Stomach (tissue), 9 donors: ENCODE measurements around the gene A1BG. TPM values are rescaled to one million over a fixed set of nuclear protein-coding genes. Genes with fewer than 3 reads are reported as not detected.

Source experiments
- DNase-seq, 2 donors: peaks; one replicate each; pipeline versions ENCODE4 v3.0.0 to v3.0.0-alpha.2; 2013 to 2019
- H3K27ac ChIP-seq, 5 donors: fragments of 200-600 bp in 4 of 5; sonication (generic) in 4 of 5; one replicate each; pipeline ENCODE4 v1.5.1; 2013 to 2019; ENCODE audit warnings: mild to moderate bottlenecking in 1 of 5, moderate library complexity in 1 of 5
- H3K27me3 ChIP-seq, 3 donors: fragments of 200-600 bp; sonication (generic); one replicate each; pipeline ENCODE4 v1.5.1; 2017 to 2019; ENCODE audit warnings: mixed run types in 1 of 3
- H3K36me3 ChIP-seq, 4 donors: fragments of 200-600 bp; sonication (generic); 1 replicate in 3 of 4; 2 replicates in 1 of 4; pipeline ENCODE4 v1.5.1; 2016 to 2019
- H3K4me1 ChIP-seq, 4 donors: fragments of 200-600 bp; sonication (generic); one replicate each; pipeline ENCODE4 v1.5.1; 2016 to 2019
- H3K4me3 ChIP-seq, 4 donors: fragments of 200-600 bp; sonication (generic) in 3 of 4; one replicate each; pipeline ENCODE4 v1.5.1; 2016 to 2019; ENCODE audit warnings: mild to moderate bottlenecking in 1 of 4
- H3K9me3 ChIP-seq, 4 donors: fragments of 200-600 bp; sonication (generic); one replicate each; pipeline ENCODE4 v1.5.1; 2016 to 2019
- EP300 ChIP-seq: sonication (generic); formaldehyde crosslinking; IDR thresholded peaks from one replicate; pipeline ENCODE4 v1.6.1; 2017; ENCODE audit warnings: antibody characterized with exemption
- POLR2A ChIP-seq, 4 donors: fragments of 450-650 bp; IDR thresholded peaks; one replicate each; pipeline ENCODE4 v1.6.1; 2016; ENCODE audit warnings: antibody characterized with exemption in 4 of 4, control low read depth in 2 of 4, mild to moderate bottlenecking in 1 of 4, moderate library complexity in 1 of 4
- POLR2AphosphoS5 ChIP-seq, 3 donors: sonication (generic); formaldehyde crosslinking; IDR thresholded peaks; one replicate each; pipeline ENCODE4 v1.6.1; 2016; ENCODE audit warnings: antibody characterized with exemption in 3 of 3
- WGBS, 5 donors: extraction: QIAGEN DNeasy Blood & Tissue Kit in 3 of 5; methylation state at CpG; one replicate each; pipeline versions ENCODE4 v1.1.5 to v1.1.7; 2013 to 2018; 5-methylcytosine and 5-hydroxymethylcytosine counted together
- intact Hi-C: fragments of 100-400 bp; cut with DNase I; formaldehyde crosslinking; loops from one replicate; pipeline ENCODE4 v1.15.1; 2023; ENCODE audit warnings: low total_unique reads
- polyA plus RNA-seq, 3 donors: library from polyadenylated mRNA; stranded (reverse); fragments of 200-250 nt; gene quantifications; one replicate each; pipeline ENCODE4 v1.2.3, GENCODE V29; 2013
- total RNA-seq, 5 donors: library from RNA; depleted of rRNA; stranded (reverse); fragments of >200 nt; gene quantifications; one replicate each; pipeline versions ENCODE4 v1.1.0 to v1.2.3, GENCODE V29; 2014 to 2016
- TF ChIP-seq, protein P1 (sequence below), 7 experiments: fragments of 450-650 bp in 4 of 7; fragments of 200-600 bp in 3 of 7; sonication (generic) in 3 of 7; IDR thresholded peaks; one replicate each; pipeline ENCODE4 v1.5.1; 2016 to 2019; ENCODE audit warnings: antibody characterized with exemption in 7 of 7, control low read depth in 2 of 7, mild to moderate bottlenecking in 1 of 7
- donor health status: healthy with polysubstance abuse.
- donor health status: Bipolar disorder and iron deficiency.
- donor health status: healthy.

Gene A1BG
- total and polyA plus RNA-seq, 8 donors: 1.1 to 61.7 (median 25.3) TPM; not detected in 2

- Histone ChIP-seq H3K27me3 (no peaks in the 10 kb centered on the region), H3K4me1 (peaks cover 9 to 42% (median 24%) of the 10 kb centered on the region in 4 donors), H3K36me3 (peaks cover 12 to 58% (median 56%) of the 10 kb centered on the region in 4 donors), H3K27ac (no peak overlapping the region), H3K4me3 (no peak overlapping the region), H3K9me3 (no peaks in the 10 kb centered on the region)
- no peak for DNase-seq
- WGBS, 5 donors: 76 to 93% (median 90%) methylated on average over 4 of the region's 4 CpGs
- intact Hi-C loops: no loop called here
- TF ChIP-seq EP300 (no peak), POLR2A (IDR thresholded peaks at IDR 0.05) (no peak), POLR2AphosphoS5 (IDR thresholded peaks at IDR 0.05) (no peak)
- TF ChIP-seq, protein P1, sequence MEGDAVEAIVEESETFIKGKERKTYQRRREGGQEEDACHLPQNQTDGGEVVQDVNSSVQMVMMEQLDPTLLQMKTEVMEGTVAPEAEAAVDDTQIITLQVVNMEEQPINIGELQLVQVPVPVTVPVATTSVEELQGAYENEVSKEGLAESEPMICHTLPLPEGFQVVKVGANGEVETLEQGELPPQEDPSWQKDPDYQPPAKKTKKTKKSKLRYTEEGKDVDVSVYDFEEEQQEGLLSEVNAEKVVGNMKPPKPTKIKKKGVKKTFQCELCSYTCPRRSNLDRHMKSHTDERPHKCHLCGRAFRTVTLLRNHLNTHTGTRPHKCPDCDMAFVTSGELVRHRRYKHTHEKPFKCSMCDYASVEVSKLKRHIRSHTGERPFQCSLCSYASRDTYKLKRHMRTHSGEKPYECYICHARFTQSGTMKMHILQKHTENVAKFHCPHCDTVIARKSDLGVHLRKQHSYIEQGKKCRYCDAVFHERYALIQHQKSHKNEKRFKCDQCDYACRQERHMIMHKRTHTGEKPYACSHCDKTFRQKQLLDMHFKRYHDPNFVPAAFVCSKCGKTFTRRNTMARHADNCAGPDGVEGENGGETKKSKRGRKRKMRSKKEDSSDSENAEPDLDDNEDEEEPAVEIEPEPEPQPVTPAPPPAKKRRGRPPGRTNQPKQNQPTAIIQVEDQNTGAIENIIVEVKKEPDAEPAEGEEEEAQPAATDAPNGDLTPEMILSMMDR (IDR thresholded peaks at IDR 0.05): no peak
These were observed 45.6 kb downstream of the A1BG start for GRCh38 chr19:58307736-58308135.

GRCh38 chr19:58305932-58306323, 47.4 kb downstream of the A1BG start:
- TF ChIP-seq POLR2AphosphoS5 (IDR thresholded peaks at IDR 0.05) (no peak), POLR2A (IDR thresholded peaks at IDR 0.05) (no peak), EP300 (no peak)
- TF ChIP-seq, protein P1 (IDR thresholded peaks at IDR 0.05): no peak
- H3K27me3 ChIP-seq: no peaks in the 10 kb centered on the region
- H3K4me1 ChIP-seq: peaks cover 9 to 42% (median 24%) of the 10 kb centered on the region in 4 donors
- H3K27ac ChIP-seq: peak overlapping the region in 4 of 5 donors; percentile 90 to 93 (median 90)
- intact Hi-C loops: no loop called here
- peaks cover 0 to 9% (median 3%) of the 10 kb centered on the region in 4 donors for H3K9me3 ChIP-seq
- H3K4me3 ChIP-seq: peak overlapping the region; percentile 62 to 93 (median 86)
- peak in 1 of 2 donors; percentile 20 for DNase-seq
- 30 to 60% (median 41%) methylated on average over 12 of the region's 12 CpGs for WGBS, 5 donors
- H3K36me3 ChIP-seq: peaks cover 2 to 48% (median 45%) of the 10 kb centered on the region in 4 donors

DNA sequence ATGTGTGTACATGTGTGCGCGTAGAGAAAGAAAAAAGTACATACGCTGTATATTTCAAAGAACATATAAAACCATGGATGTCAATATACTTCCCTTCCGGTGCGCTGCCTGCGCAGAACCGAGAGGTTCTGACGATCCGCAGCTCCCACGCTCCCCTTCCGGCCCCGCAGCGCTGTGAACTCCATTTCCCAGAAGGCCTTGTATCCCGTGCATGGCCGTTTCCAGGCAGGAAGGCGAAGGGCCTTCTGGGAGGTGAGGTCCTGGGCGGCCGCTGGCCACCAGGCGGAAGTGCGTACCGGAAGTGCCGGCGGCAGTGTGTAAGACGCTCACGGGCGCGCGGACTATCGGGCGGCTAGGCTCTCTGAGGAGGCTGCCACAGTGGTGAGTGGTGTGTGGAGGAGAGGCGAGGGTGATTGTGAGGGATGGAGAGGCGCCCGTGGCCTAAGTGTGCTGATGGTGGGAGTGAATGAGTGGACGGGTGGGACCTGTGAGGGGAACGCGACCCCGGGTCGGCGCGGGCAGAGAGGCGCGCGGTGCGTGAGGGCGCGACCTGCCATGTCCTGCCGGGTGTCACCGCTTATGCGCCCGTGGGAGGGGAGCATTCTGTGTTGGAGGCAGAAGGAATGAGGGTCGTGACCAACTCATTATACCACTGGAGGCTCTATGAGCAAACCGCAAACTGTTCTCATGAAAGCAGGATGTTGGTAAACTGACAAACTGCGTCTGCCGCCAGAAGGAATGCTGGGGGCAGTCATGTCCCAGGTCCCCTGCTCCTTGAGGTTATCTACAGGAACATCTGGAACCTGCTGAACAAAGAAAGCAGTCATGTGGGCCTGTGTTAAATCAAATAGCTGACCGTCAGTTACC, 48.0 kb downstream of the A1BG start, which contains the start of gene ERVK3-1:
ERVK3-1 (plus strand) TSS at position 313 of the 867 bp plus-strand sequence. CDS start 6,792 bp downstream, outside the sequence.
- peaks cover 9 to 42% (median 24%) of the 10 kb centered on the region in 4 donors for H3K4me1 ChIP-seq
- 0 to 1% (median 1%) methylated on average over 51 to 55 of the region's 55 CpGs for WGBS, 5 donors
- H3K9me3 ChIP-seq: peaks cover 0 to 15% (median 7%) of the 10 kb centered on the region in 4 donors
- H3K4me3 ChIP-seq: peak within 1 kb of the TSS; percentile 62 to 93 (median 86)
- peak; percentile 96 to 99 for DNase-seq
- intact Hi-C loops: no loop called here
- H3K27me3 ChIP-seq: no peaks in the 10 kb centered on the region
- TF ChIP-seq POLR2AphosphoS5 (IDR thresholded peaks at IDR 0.05) (peak; percentile 95 to 99 (median 98)), EP300 (no peak), POLR2A (IDR thresholded peaks at IDR 0.05) (peak in 2 of 4 donors; percentile 74 to 86)
- TF ChIP-seq, protein P1 (IDR thresholded peaks at IDR 0.05): peak in 5 of 7 experiments; percentile 8 to 52 (median 23)
- H3K27ac ChIP-seq: peak within 1 kb of the TSS; percentile 86 to 93 (median 90)
- peaks cover 8 to 54% (median 51%) of the 10 kb centered on the region in 4 donors for H3K36me3 ChIP-seq

DNA sequence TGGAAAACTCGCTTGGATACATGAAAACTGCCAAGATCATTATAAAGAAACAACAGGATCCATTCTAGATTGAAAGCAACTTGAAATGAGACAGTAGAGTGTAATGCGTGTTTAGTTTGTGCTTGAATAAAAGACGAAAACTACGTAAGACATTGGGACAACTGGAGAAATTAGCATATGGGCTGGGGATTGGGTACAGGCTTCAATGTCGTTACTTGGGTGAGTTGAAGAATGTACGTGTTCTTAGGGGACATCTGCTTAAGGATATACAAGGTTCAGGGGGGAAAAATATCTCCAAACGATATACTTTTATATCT, 48.6 kb downstream of the A1BG start:
- no peak for TF ChIP-seq EP300
- TF ChIP-seq, protein P1 (IDR thresholded peaks at IDR 0.05): no peak
- Histone ChIP-seq H3K9me3 (peaks cover 0 to 21% (median 12%) of the 10 kb centered on the region in 4 donors), H3K4me3 (peak overlapping the region; percentile 62 to 93 (median 86)), H3K36me3 (peaks cover 8 to 54% (median 51%) of the 10 kb centered on the region in 4 donors), H3K4me1 (peaks cover 9 to 42% (median 24%) of the 10 kb centered on the region in 4 donors), H3K27me3 (no peaks in the 10 kb centered on the region), H3K27ac (peak overlapping the region in 4 of 5 donors; percentile 90 to 93 (median 90))
- 17 to 23% (median 22%) methylated on average over 7 of the region's 7 CpGs for WGBS, 5 donors
- no peak for DNase-seq
- intact Hi-C loops: no loop called here
